ENCODE results near the gene NPAS3.

The NPAS3 gene

DNA sequence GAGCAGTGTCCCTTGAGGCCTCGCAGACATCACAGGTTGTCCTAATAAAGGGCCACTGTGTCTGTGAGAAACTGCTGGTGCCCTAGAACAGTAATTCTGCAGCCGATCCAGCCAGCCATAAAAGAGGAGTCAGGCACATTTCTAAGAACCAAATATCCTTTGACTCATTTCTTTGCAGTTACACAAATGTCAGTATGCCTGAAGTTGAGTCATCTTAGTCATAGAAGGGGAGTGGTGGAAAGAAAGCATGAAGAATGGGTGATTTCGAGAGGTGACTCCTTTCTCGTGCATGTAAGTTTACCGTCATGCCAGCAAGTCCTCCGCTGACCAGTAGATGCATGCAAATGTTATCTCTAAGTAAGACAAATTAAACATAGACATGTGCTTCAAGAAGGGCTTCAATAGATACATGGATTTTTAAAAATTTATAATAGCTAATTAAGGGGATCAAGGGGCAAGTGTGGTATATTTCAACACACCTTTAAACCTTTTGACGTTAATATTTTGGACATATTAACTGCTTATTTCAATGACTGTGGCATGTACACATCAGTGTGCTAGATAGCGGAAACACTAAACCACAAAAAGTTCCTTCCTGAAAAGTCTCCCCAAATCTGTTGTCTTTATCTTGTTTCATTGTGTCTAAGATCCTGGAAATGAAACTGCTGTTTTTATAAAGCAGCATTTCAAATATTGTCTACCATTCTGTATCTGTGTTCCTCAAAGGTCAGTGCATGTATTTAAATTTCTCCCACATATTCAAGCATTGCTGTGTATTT is 497.4 kb downstream of the NPAS3 start:
- DNase-seq (ENCODE audit: low read depth in 1 of 2, low spot score in 1 of 2), result no peak
- Histone ChIP-seq H3K27me3 (ENCODE audit: insufficient read depth, poor library complexity, severe bottlenecking) (peaks cover 2% of the 10 kb centered on the region), H3K4me3 (replicated peaks; ENCODE audit: insufficient read depth, low read length) (no peak overlapping the region), H3K27ac (replicated peaks) (no peak overlapping the region)
- TF ChIP-seq POLR2AphosphoS5 (IDR thresholded peaks at IDR 0.05; ENCODE audit: low read depth) (no peak), GABPA (IDR thresholded peaks at IDR 0.05; ENCODE audit: low read depth) (no peak), SPI1 (IDR thresholded peaks at IDR 0.05; ENCODE audit: borderline replicate concordance, low read depth) (no peak), REST (IDR thresholded peaks at IDR 0.05; ENCODE audit: insufficient replicate concordance, low read depth) (no peak)
- TF ChIP-seq, protein P1, sequence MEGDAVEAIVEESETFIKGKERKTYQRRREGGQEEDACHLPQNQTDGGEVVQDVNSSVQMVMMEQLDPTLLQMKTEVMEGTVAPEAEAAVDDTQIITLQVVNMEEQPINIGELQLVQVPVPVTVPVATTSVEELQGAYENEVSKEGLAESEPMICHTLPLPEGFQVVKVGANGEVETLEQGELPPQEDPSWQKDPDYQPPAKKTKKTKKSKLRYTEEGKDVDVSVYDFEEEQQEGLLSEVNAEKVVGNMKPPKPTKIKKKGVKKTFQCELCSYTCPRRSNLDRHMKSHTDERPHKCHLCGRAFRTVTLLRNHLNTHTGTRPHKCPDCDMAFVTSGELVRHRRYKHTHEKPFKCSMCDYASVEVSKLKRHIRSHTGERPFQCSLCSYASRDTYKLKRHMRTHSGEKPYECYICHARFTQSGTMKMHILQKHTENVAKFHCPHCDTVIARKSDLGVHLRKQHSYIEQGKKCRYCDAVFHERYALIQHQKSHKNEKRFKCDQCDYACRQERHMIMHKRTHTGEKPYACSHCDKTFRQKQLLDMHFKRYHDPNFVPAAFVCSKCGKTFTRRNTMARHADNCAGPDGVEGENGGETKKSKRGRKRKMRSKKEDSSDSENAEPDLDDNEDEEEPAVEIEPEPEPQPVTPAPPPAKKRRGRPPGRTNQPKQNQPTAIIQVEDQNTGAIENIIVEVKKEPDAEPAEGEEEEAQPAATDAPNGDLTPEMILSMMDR (IDR thresholded peaks at IDR 0.05; ENCODE audit: insufficient read depth, low read length), result no peak

GRCh38 chr14:33441633-33442032 is 503.0 kb downstream of the NPAS3 start:
- H3K27ac ChIP-seq (replicated peaks), result no peak overlapping the region
- no peaks in the 10 kb centered on the region for H3K27me3 ChIP-seq (ENCODE audit: insufficient read depth, poor library complexity, severe bottlenecking)
- TF ChIP-seq GABPA (IDR thresholded peaks at IDR 0.05; ENCODE audit: low read depth) (no peak), POLR2AphosphoS5 (IDR thresholded peaks at IDR 0.05; ENCODE audit: low read depth) (no peak), SPI1 (IDR thresholded peaks at IDR 0.05; ENCODE audit: borderline replicate concordance, low read depth) (no peak), REST (IDR thresholded peaks at IDR 0.05; ENCODE audit: insufficient replicate concordance, low read depth) (no peak)
- TF ChIP-seq, protein P1 (IDR thresholded peaks at IDR 0.05; ENCODE audit: insufficient read depth, low read length), result no peak
- DNase-seq (ENCODE audit: low read depth in 1 of 2, low spot score in 1 of 2), result no peak
- H3K4me3 ChIP-seq (replicated peaks; ENCODE audit: insufficient read depth, low read length), result no peak overlapping the region

GRCh38 chr14:33444136-33444535 is 505.5 kb downstream of the NPAS3 start:
- TF ChIP-seq GABPA (IDR thresholded peaks at IDR 0.05; ENCODE audit: low read depth) (no peak), REST (IDR thresholded peaks at IDR 0.05; ENCODE audit: insufficient replicate concordance, low read depth) (no peak), SPI1 (IDR thresholded peaks at IDR 0.05; ENCODE audit: borderline replicate concordance, low read depth) (no peak), POLR2AphosphoS5 (IDR thresholded peaks at IDR 0.05; ENCODE audit: low read depth) (no peak)
- TF ChIP-seq, protein P1 (IDR thresholded peaks at IDR 0.05; ENCODE audit: insufficient read depth, low read length), result no peak
- Histone ChIP-seq H3K4me3 (replicated peaks; ENCODE audit: insufficient read depth, low read length) (no peak overlapping the region), H3K27ac (replicated peaks) (no peak overlapping the region), H3K27me3 (ENCODE audit: insufficient read depth, poor library complexity, severe bottlenecking) (no peaks in the 10 kb centered on the region)
- DNase-seq (ENCODE audit: low read depth in 1 of 2, low spot score in 1 of 2), result peak in 1 of 2 experiments; percentile 54

All from HL-60 (cell line).